ENCODE measurements around the gene KRTDAP.
"Not testable (repeated sequence)": the region's sequence is repeated elsewhere in the genome, so short reads cannot be mapped to it uniquely, and the experiment has no call there.

KRTDAP gene

DNA sequence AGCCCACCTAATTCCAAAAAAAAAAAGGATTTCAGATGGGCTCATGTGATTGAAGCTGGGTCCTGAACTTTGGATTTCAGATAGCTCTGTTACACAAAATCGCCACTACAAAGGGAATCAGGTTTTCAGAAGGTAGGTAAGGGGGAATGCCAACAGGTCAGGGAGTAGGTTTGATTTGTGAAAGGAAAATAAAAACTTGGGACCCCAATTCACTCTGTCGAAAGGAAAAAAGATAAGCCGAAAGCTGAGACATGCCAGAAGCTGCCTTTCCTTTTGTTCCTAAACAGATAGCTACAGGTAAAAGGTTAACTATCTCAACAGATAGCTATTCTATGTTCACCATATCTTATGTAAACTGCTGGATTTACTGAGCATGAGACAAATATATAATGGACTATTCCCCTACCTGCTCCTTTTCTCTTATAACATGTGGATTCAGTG is 4.0 kb downstream of the KRTDAP start:
- in situ Hi-C loops (cut with MboI; ENCODE audit: low sequenced_read_pairs) = no loop called here

DNA sequence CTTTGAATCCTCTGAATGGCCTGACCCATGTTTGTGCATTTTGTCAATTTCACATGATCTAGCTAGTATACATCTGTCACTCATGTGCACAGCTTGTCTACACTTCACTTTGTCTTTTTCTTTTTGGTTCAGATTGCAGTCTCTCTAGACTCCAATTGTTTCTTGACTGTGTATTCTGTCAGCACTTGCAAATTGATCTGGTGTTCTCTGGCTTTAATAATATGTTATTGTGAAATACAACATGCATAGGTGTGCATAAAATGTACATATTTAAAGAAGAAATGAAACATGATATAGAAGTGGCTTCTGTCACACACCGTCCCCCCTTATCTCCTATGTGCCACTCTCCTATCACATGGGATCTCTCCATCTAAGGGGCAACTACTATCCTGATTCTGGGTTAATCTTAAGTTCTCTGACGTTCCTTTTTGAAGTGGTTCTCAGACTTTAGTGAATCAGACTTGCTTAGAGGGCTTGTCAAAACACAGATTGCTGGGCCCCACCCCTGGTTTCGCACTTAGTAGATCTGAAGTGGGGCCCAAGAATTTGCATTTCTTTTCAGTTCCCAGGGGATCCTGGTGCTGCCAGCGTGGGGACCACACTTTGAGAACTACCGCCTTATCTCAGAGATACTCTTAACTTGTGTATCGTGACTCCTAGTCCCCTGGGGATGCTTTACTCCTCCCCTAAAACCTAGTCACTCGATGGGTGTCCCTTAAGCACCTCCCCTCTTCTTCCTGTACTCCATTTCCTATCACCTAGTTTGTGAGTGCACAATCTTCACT is 5.8 kb downstream of the KRTDAP start:
- in situ Hi-C loops (cut with MboI; ENCODE audit: low sequenced_read_pairs) = no loop called here

DNA sequence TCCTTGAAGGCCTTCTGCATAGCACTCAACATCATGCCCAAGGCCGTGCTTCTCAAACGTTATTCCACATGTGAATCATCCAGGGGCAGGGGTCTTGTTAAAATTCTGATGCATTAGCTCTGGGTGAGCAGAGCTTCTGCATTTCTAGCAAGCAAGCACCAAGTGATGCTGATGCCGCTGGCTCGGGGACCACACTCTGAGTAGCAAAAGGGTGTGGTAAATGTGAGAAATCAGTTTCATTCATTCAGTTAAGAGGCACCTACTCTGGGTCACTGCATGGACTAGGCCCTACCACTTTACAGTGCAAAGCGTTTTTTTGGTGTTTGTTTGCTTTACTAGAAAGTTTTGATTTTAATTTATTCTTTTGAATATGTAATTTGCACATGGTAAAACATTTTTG is 7.2 kb downstream of the KRTDAP start:
- in situ Hi-C loops (cut with MboI; ENCODE audit: low sequenced_read_pairs) = no loop called here

DNA sequence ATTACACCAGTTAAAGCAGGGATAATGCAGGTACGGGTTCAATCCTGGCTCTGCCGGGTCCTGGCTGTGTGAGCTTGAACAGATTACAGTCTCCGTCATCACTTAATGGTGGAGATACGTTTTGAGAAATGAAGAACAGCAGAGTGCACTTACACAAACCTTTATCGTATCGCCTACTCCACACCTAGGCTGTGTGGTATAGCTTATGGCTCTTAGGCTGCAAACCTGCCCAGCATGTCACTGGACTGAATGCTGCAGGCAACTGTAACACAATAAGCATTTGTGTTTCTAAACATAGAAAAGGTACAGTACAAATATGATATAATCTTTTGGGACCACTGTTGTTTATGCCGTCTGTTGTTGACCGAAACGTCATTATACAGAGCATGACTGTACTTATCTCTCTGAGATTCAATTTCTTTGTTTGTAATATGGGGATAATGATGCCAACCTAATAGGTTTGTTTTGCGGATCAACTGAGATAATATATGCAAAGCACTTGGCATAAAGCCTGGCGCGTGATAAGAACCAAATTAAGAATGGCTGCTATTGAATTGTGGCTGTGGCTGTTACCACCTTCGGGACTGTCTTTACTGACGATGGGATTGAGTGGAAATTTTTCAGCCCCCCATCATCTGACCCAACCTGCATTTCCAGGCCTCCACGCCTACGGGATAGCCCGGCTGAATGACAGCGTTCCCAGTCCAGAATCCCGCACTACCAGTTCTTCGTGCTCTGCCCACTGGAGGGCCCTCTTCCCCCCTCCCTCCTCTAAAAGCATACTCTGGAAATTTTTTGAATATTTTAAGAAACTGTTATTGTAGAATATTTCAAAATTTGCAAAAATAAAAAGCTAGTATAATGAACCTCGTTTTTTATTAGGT is 11.2 kb downstream of the KRTDAP start:
- in situ Hi-C loops (cut with MboI; ENCODE audit: low sequenced_read_pairs) = no loop called here

DNA sequence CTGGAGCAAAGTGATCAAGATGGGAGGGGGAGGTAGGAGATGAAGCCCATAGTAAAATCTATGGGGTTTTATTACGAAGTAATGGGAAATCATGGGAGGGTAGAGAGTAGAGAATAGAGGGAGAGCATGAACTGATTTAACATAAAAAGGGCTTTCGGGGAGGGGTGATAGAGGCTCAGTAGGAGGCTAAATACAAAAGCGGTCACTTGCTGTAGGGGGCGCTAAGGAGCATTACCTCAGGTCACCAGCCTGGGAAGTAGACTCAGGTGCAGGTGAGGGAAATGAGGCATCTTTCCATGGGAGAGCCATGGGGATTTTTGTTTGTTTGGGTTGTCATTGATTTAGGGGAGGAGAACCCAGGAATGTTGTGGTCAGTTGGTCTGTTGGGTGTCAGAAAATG is 14.1 kb downstream of the KRTDAP start:
- in situ Hi-C loops (cut with MboI; ENCODE audit: low sequenced_read_pairs) = no loop called here

DNA sequence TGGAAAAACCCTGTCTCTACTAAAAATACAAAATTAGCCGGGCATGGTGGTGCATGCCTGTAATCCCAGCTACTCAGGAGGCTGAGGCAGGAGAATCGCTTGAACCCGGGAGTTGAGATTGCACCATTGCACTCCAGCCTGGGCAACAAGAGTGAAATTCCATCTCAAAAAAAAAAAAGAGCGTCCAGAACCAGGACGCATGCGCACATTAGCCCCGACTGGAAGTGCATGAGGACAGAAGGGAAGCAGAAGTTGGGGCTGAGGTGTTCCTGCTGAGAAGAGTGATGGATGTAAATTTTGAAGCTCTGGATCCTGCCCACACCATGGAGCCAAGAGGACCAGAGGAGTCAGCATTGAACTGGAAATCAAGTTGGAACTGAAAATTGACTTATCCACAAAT is 15.7 kb downstream of the KRTDAP start:
- in situ Hi-C loops (cut with MboI; ENCODE audit: low sequenced_read_pairs) = not testable (repeated sequence)

DNA sequence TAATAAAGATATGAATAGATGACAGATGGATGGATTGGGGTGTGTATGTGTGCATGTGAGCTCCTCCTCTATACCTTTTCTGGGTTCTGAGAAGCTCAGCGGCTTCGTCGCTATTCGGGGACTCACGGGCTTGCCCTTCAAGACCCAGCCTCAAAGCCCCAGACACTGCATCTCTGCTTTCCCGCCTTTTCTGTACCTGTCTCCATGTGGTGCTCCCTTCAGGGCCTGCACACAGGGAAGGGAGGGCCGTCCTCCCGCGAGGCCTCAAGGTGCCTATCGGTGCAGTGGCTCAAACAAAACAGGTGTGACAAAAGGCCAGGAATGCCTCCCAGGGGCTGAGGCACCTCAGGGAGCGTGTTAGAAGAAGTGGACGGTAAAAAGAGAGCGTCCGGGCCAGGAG is 16.2 kb downstream of the KRTDAP start:
- in situ Hi-C loops (cut with MboI; ENCODE audit: low sequenced_read_pairs) = no loop called here

DNA sequence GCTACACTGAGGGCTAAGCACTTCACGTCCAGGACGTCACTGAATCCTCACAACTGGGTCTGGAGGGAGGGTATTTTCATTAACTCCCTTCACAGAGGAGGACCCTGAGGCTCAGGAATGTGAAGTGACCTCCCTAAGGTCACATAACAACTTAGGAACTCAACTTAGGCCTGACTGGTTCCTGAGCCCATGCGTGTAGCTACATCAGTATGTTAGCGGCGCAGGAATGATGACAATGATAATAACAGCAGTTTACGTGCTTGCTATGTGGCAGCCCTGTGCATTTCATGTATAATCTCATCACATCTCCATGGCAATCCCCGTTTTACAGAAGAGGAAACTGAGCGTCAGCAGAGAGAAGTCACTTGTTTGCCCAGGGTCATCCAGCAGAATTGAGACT is 18.3 kb downstream of the KRTDAP start:
- in situ Hi-C loops (cut with MboI; ENCODE audit: low sequenced_read_pairs) = no loop called here

DNA sequence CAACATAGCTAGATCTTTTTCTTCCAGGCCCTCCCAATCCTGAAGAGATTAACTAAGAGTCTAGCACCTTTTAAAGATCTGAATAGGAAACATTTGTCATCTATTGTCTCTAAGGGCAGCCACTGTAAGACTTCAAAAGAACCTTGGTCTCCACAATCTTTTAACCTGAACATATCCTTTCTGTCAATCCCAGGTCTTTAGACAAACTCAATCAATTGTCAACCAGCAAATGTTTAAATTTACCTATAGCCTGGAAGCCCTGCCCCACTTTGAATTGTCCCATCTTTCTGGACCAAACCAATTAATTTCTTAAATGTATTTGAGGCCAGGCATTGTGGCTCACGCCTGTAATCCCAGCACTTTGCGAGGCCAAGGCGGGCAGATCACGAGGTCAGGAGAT is 19.2 kb downstream of the KRTDAP start:
- in situ Hi-C loops (cut with MboI; ENCODE audit: low sequenced_read_pairs) = not testable (repeated sequence)

DNA sequence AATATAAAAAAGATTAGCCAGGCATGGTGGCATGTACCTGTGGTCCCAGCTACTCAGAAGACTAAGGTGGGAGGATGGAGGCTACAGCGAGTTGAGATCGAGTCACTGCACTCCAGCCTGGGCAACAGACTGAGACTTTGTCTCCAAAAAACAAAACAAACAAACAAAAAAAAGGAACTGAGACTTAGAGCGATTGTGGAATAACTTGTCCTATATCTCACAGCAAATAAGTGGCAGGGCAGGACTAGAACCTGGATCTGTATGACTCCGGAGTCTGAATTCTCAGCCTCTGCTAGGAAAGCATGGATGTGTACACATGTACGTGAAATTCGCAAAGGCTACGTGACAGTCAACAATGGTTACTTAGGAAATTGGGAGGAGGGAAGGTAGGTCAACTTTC is 20.1 kb downstream of the KRTDAP start:
- in situ Hi-C loops (cut with MboI; ENCODE audit: low sequenced_read_pairs) = no loop called here

DNA sequence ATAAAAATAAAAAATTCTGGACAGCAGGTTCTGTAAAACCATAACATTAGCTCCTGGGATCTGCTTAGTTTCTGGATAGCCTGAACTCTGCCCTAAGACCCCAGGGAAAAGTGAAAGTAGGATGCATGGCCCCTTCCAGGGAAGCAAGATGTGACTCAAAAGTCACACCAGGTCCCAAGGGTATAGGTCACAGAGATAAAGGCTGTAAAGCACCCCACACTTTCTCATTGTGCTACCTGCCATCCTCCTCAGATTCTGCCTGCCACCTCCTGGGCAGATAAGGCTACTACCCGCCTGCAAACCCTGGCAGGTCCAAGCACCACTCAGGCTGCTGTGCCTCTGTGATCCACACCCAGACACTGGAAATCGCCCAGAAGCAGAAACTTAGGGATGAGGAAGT is 21.6 kb downstream of the KRTDAP start:
- in situ Hi-C loops (cut with MboI; ENCODE audit: low sequenced_read_pairs) = loop anchor here (5.0 kb wide), 2 partner anchors 46 to 111 kb away; partner anchors contain the start of gene FFAR3

DNA sequence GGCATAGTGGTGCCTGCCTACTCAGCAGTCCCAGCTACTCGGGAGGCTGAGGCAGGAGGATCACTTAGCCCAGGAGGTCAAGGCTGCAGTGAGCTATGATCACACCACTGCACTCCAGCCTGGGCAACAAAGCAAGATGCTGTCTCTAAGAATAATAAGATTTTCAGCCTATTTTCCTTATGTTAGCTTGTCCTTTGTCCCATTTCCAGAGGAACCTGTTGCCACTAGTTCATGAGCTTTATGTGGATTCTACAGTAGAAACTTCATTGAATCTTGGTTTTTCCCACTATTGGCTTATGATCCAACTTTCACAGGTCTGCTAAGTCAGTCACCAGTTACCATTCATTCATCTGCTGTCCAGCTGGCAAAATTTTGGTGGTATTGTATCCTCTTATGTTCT is 24.0 kb downstream of the KRTDAP start:
- in situ Hi-C loops (cut with MboI; ENCODE audit: low sequenced_read_pairs) = loop anchor here (5.0 kb wide), 2 partner anchors 44 to 109 kb away; partner anchors contain the start of gene FFAR3

DNA sequence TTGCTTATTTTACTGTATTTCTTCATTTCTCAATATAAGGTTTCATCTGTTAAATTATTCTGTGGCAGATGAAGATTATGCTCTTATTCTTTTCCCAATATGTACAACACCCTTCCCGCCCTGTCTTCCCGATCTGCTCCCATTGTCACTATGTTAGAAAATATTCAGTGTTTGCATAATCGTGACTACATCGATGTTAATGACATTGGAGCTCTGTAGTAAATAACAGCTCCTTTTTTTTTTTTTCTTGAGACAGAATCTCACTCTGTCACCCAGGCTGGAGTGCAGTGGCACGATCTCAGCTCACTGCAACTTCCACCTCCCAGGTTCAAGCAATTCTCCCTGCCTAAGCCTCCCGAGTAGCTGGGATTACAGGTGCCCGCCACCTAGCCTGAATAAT is 27.3 kb downstream of the KRTDAP start:
- in situ Hi-C loops (cut with MboI; ENCODE audit: low sequenced_read_pairs) = not testable (repeated sequence)

DNA sequence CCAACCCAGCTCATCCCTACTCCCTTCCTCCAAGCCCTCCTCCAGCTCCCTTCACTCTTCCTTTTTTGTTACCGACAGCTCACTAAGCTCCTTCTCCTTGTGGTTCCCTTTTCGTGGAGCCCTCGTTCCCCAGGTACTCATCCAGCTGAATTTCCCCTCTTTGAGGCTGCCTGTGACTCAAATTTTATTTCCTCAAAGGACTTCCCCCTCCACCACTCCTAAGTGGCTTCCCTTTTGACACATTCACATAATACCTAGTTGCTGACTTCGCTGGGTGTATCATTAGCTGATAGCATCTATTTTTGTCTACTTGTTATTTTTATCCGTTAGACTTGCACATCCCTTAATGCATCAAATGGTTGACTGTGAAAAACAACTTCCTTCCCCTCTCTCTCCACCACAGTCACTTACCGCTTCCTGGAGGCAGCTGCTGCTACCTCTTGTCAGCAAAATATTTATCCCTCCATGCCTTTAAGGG is 27.7 kb downstream of the KRTDAP start:
- in situ Hi-C loops (cut with MboI; ENCODE audit: low sequenced_read_pairs) = no loop called here

DNA sequence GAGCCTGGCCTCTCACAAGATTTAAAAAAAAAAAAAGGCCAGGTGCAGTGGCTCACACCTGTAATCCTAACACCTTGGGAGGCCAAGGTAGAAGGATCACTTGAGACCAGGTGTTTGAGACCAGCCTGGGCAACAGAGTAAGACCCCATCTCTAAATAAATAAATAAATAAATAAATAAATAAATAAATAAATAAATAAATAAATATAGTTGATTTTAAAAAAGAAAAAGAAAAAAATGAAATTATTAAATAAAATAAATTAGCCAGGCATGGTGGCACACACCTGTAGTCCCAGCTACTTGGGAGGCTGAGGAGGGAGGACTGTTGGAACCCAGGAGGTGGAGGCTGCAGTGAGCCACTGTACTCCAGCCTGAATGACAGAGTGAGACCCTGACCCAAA is 28.5 kb downstream of the KRTDAP start:
- in situ Hi-C loops (cut with MboI; ENCODE audit: low sequenced_read_pairs) = not testable (repeated sequence)

DNA sequence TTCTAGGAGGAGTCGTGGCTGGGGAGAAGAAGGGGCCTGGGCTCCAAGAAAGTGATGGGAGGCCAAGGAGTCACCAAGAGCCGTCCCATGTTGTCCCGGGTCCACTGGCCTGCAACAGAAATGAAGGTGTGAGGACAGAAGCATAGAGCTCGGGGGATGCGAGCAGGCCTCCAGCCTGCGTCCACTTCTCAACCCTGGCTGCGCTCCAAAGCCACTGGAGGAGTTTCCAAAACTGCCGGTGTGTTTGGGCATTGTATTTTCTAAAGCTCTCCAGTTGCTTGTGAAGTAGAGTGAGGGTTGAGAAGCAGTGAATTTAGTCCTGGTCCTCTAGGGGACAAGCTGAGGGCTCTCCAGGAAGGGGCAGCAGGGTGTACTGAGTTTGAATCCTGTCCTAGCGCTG is 29.2 kb downstream of the KRTDAP start:
- in situ Hi-C loops (cut with MboI; ENCODE audit: low sequenced_read_pairs) = no loop called here

DNA sequence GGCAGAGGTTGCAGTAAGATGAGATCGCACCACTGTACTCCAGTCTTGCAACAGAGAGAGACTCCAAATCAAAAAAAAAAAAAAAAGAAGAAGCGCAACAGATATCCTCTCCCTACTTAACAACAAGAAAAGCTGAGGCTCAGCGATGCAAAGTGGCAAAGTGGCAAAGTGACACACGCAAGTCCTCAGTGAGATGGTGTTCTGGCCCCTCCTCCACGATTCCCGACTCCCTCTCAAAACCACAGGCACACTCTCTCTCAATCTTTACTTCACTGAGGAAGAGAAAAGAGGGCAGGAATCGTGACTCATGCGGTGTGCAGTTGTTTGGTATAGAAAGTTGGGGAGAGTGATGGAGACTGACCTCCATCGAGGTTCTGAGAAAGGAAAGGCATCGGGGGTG is 29.7 kb downstream of the KRTDAP start:
- in situ Hi-C loops (cut with MboI; ENCODE audit: low sequenced_read_pairs) = no loop called here

DNA sequence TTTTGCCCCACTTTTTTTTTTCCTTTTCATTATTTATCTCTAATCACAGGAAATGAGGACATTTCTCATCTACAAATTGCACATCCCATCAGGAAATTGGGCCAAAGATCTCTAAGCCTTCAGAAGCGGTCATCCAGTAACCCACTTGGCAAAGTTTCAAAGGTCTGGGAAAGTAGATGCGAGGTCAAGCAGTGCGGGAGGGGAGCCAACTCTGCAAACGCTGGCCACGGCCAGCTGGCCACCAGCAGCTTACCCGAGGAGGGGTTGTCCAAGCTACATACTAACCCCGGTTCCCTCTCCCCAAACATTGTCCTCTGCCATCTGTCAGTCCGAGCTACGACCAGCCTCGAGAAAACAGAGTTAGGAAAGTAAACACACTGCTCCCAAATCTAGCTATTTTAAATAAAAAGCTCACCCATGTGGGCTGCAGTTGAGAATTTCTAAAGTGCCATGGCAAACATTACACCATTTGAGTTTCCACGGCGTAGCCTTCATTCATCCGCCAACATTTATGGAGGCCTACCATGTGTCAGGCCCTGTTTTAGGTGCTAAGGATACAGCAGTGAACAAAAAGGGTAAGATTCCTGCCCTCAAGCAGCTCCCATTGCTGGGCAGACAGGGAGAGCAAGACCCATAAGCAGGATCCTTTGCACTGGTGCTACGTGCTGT is 30.7 kb downstream of the KRTDAP start:
- in situ Hi-C loops (cut with MboI; ENCODE audit: low sequenced_read_pairs) = no loop called here

DNA sequence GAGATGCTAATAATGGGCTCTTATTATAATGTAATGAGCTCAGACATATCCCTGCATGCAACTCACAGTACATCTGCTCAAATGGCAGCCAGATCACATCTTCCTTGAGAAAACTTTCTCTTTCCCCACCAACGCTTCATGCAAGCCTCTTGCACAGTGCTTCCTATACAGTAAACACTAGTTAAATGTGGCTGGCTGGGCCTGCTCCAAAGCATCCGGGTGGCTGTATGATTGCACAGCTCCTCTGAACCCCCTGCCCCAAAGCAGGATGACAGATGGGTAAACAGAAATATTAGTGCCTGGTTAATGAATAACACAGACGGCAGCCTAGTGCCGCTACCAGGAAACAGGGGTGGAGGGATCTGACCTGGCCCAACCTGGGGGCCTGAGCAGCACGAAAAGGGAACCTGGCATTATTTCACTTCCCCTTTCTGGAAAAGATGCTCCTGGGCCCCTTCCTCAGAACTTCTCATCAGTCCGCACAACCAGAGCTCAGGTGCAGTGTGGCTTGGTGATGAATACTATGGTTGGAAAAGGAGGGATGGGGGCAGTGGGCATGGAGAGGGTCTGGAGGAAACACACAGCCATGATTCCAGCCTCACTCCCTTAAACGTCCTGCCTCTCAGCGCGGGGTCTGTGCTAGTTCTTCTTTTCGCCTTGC is 31.4 kb downstream of the KRTDAP start:
- in situ Hi-C loops (cut with MboI; ENCODE audit: low sequenced_read_pairs) = no loop called here

DNA sequence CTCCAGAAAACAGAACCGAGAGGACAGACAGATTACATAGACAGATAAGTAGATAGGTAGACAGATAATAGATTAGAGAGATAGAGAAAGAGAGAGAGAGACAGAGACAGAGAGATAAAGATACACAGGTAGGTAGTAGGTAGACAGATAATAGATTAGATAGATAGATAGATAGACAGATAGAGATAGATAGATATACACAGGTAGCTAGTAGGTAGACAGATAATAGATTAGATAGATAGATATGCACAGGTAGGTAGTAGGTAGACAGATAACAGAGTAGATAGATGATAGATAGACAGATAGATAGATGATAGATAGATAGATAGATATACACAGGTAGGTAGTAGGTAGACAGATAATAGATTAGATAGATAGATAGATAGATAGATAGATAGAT is 32.1 kb downstream of the KRTDAP start:
- in situ Hi-C loops (cut with MboI; ENCODE audit: low sequenced_read_pairs) = no loop called here

DNA sequence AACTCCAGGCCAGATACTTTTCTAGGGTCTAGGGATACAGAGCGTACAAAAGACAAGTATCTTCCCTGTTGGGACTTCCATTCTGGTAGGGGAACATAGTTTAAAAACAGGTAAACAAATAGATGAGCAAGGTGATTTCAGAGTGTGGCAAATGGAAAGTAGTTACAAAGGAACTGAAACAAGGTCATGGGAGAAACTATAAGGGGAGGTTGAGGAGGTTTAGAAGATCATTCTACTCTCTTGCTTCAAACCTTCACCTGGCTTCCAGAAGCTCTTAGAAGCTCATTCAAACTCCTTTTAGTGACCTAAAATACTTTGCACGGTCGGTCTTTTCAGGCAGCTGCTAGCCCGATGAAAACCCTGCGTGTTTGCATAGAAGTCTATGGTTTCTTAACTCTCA is 33.1 kb downstream of the KRTDAP start:
- in situ Hi-C loops (cut with MboI; ENCODE audit: low sequenced_read_pairs) = no loop called here

Measured in HL-60/S4 treated with phorbol 12-myristate 13-acetate at 8.2 ng/mL for 4 days and 3 days (cell line).